Measurements from ENCODE around the gene C1orf159.
A peak's percentile ranks its signal among the peaks of the same experiment; 100 is the strongest.

Gene C1orf159

GRCh38 chr1:1106510-1107221, 9.2 kb downstream of the C1orf159 start (continued):
- TF ChIP-seq ZBTB49 (tag by site-specific recombination; IDR thresholded peaks at IDR 0.05; ENCODE audit: low read depth) (no peak), ZNF169 (tag by site-specific recombination; IDR thresholded peaks at IDR 0.05) (0 out of 2 replicates have a peak, but pooled peaks have one; percentile 65), ZNF416 (tag by site-specific recombination; IDR thresholded peaks at IDR 0.05) (0 out of 2 replicates have a peak, but pooled peaks have one; percentile 45), ZNF600 (tag by site-specific recombination; IDR thresholded peaks at IDR 0.05) (no peak), HOXD13 (CRISPR knock-in tag; IDR thresholded peaks at IDR 0.05; ENCODE audit: borderline replicate concordance) (no peak), ZNF155 (tag by site-specific recombination; IDR thresholded peaks at IDR 0.05) (peak; percentile 94), KLF7 (tag by site-specific recombination; IDR thresholded peaks at IDR 0.05; ENCODE audit: borderline replicate concordance) (no peak), ZNF501 (tag by site-specific recombination; IDR thresholded peaks at IDR 0.05) (no peak), RBAK (tag by site-specific recombination; IDR thresholded peaks at IDR 0.05) (peak; percentile 93), MEIS1 (CRISPR knock-in tag; IDR thresholded peaks at IDR 0.05; ENCODE audit: borderline replicate concordance) (no peak), ZNF174 (tag by site-specific recombination; IDR thresholded peaks at IDR 0.05) (no peak), ZNF626 (tag by site-specific recombination; IDR thresholded peaks at IDR 0.05) (peak; percentile 94), CTCF (tag by site-specific recombination; IDR thresholded peaks at IDR 0.05) (no peak), ZSCAN4 (tag by site-specific recombination; IDR thresholded peaks at IDR 0.05) (no peak), ZNF184 (tag by site-specific recombination; IDR thresholded peaks at IDR 0.05) (peak; percentile 86; the same call in 1 of the 2 replicates), ZNF776 (tag by site-specific recombination; IDR thresholded peaks at IDR 0.05; ENCODE audit: borderline replicate concordance) (peak; percentile 49; the same call in 1 of the 2 replicates), ZNF112 (tag by site-specific recombination; IDR thresholded peaks at IDR 0.05) (0 out of 2 replicates have a peak, but pooled peaks have one; percentile 41), ZNF510 (tag by site-specific recombination; IDR thresholded peaks at IDR 0.05; ENCODE audit: insufficient replicate concordance) (peak; percentile 36), ZSCAN23 (tag by site-specific recombination; IDR thresholded peaks at IDR 0.05) (no peak), ZNF548 (tag by site-specific recombination; IDR thresholded peaks at IDR 0.05) (0 out of 2 replicates have a peak, but pooled peaks have one; percentile 51), ZNF580 (tag by site-specific recombination; IDR thresholded peaks at IDR 0.05) (no peak), ZBTB48 (tag by site-specific recombination; IDR thresholded peaks at IDR 0.05) (no peak), MZF1 (tag by site-specific recombination; IDR thresholded peaks at IDR 0.05; ENCODE audit: borderline replicate concordance) (0 out of 2 replicates have a peak, but pooled peaks have one; percentile 23), BCL11B (tag by site-specific recombination; IDR thresholded peaks at IDR 0.05; ENCODE audit: low read depth) (no peak), ZNF221 (tag by site-specific recombination; IDR thresholded peaks at IDR 0.05; ENCODE audit: borderline replicate concordance) (no peak), REPIN1 (tag by site-specific recombination; IDR thresholded peaks at IDR 0.05; ENCODE audit: low read depth) (no peak), ZNF19 (tag by site-specific recombination; IDR thresholded peaks at IDR 0.05; ENCODE audit: low read depth) (no peak), TSHZ1 (tag by site-specific recombination; IDR thresholded peaks at IDR 0.05; ENCODE audit: borderline replicate concordance) (no peak), ZNF23 (tag by site-specific recombination; IDR thresholded peaks at IDR 0.05; ENCODE audit: borderline replicate concordance) (no peak), ZNF596 (tag by site-specific recombination; IDR thresholded peaks at IDR 0.05) (no peak), ZNF610 (tag by site-specific recombination; IDR thresholded peaks at IDR 0.05; ENCODE audit: borderline replicate concordance) (peak; percentile 82), ZNF585B (tag by site-specific recombination; IDR thresholded peaks at IDR 0.05) (peak; percentile 13; the same call in 1 of the 2 replicates)
